ENCODE measurements around the gene MYH11.

GRCh38 chr16:15735610-15736009 is 121.2 kb downstream of the MYH11 start:
- no peak for TF ChIP-seq POLR2AphosphoS5 (IDR thresholded peaks at IDR 0.05; ENCODE audit: low read depth, low read length)
- TF ChIP-seq REST (IDR thresholded peaks at IDR 0.05; ENCODE audit: insufficient read depth in 1 of 2, low read depth in 2 of 2, low read length in 2 of 2): no peak

Data from PFSK-1 (cell line).